HCT116 (cell line): ENCODE data around the gene PIK3R2. TPM values are rescaled to one million over a fixed set of nuclear protein-coding genes. Genes with fewer than 3 reads are reported as not detected.
A peak's percentile ranks its signal among the peaks of the same experiment; 100 is the strongest.

Experiments used
- ATAC-seq: fragments of 200-7000 bp; cut with Tn5 transposase; 2 replicates; pipeline ENCODE4 v1.9.1; 2020; ENCODE audit warnings: mild to moderate bottlenecking, moderate library complexity
- BruUV-seq: library from RNA; stranded (reverse); fragments of 400-500 nt; replicated peaks from 2 replicates; lab custom pipeline; 2021; lab: Mats Ljungman, UMichigan
- CTCF ChIA-PET: fragments of 300-600 bp; sonication (Branson Sonifier 250); formaldehyde crosslinking; loops from one replicate; lab custom pipeline; 2021; ENCODE audit warnings: antibody characterized with exemption; lab: Charles Lee
- POLR2A ChIA-PET: fragments of 300-600, 350-600 bp; sonication (Branson Sonifier 250); formaldehyde crosslinking; loops from one replicate; lab custom pipeline; 2021; ENCODE audit warnings: antibody characterized with exemption; lab: Charles Lee
- RAD21 ChIA-PET, 2 experiments: fragments of 300-600 bp; sonication (Branson Sonifier 250); formaldehyde crosslinking; loops; one replicate each; lab custom pipeline; 2023; ENCODE audit warnings: low total read pairs in 2 of 2; ENCODE audit not compliant: uncharacterized antibody in 2 of 2, unreplicated experiment in 2 of 2, low non-redundant PET in 1 of 2; lab: Charles Lee
- DNase-seq: peaks from one replicate; pipeline ENCODE4 v3.0.0-alpha.2; 2010; ENCODE audit warnings: low read depth, low spot score
- H2AFZ ChIP-seq: fragments of 200-600 bp; shearing (Covaris generic), sonication (generic); 2 replicates; pipeline ENCODE4 v1.6.1; 2017; ENCODE audit warnings: low read depth, mixed run types, mixed read lengths, antibody characterized with exemption, low read length; ENCODE audit not compliant: poor library complexity, severe bottlenecking
- H3K27ac ChIP-seq: 2 replicates; pipeline ENCODE4 v1.5.1; 2012; ENCODE audit warnings: low read depth, low read length
- H3K27me3 ChIP-seq: fragments of 200-600 bp; sonication (generic); 2 replicates; pipeline ENCODE4 v1.6.1; 2016; ENCODE audit warnings: mixed run types, low read length, mixed read lengths; ENCODE audit not compliant: insufficient read depth
- H3K36me3 ChIP-seq, 2 experiments: fragments of 200-500 bp in 1 of 2; fragments of 200-600 bp in 1 of 2; sonication (Bioruptor generic) in 1 of 2; sonication (generic) in 1 of 2; 2 replicates each; pipeline versions ENCODE4 v1.5.1 to v1.6.1; 2014 to 2016; ENCODE audit warnings: low read length in 2 of 2, inconsistent platforms in 1 of 2, mixed read lengths in 1 of 2, mixed run types in 1 of 2; ENCODE audit not compliant: insufficient read depth in 2 of 2, control insufficient read depth in 1 of 2
- H3K4me1 ChIP-seq, 2 experiments: fragments of 200-600 bp in 1 of 2; sonication (generic) in 1 of 2; 2 replicates each; pipeline versions ENCODE4 v1.5.1 to v1.6.1; 2012 to 2017; ENCODE audit warnings: low read length in 2 of 2, inconsistent platforms in 1 of 2, mild to moderate bottlenecking in 1 of 2, mixed read lengths in 1 of 2, mixed run types in 1 of 2, moderate library complexity in 1 of 2; ENCODE audit not compliant: insufficient read depth in 2 of 2, control insufficient read depth in 1 of 2
- H3K4me2 ChIP-seq: fragments of 200-600 bp; sonication (generic); 2 replicates; pipeline ENCODE4 v1.6.1; 2017; ENCODE audit warnings: mixed run types, low read length, mixed read lengths
- H3K4me3 ChIP-seq, 2 experiments: fragments of 200-600 bp in 1 of 2; sonication (generic) in 1 of 2; replicated peaks in 1 of 2; 2 replicates each; pipeline ENCODE4 v1.5.1; 2011 to 2016; ENCODE audit warnings: low read length in 2 of 2, control low read depth in 1 of 2, low read depth in 1 of 2, mild to moderate bottlenecking in 1 of 2, mixed read lengths in 1 of 2, mixed run types in 1 of 2
- H3K79me2 ChIP-seq: fragments of 200-600 bp; sonication (generic); 2 replicates; pipeline ENCODE4 v1.6.1; 2017; ENCODE audit warnings: mild to moderate bottlenecking, mixed run types, low read length, moderate library complexity, mixed read lengths; ENCODE audit not compliant: insufficient read depth
- H3K9ac ChIP-seq: fragments of 200-600 bp; sonication (generic); 2 replicates; pipeline ENCODE4 v1.6.1; 2016; ENCODE audit warnings: low read length, mixed read lengths
- H3K9me2 ChIP-seq: fragments of 200-600 bp; sonication (generic), shearing (Covaris generic); 2 replicates; pipeline ENCODE4 v1.6.1; 2017; ENCODE audit warnings: mixed run types, mild to moderate bottlenecking, moderate library complexity; ENCODE audit not compliant: insufficient read depth
- H3K9me3 ChIP-seq, 2 experiments: fragments of 200-500 bp in 1 of 2; fragments of 200-600 bp in 1 of 2; sonication (Bioruptor generic) in 1 of 2; sonication (generic) in 1 of 2; 2 replicates each; pipeline ENCODE4 v1.6.1; 2014 to 2017; ENCODE audit warnings: low read length in 2 of 2, mixed read lengths in 2 of 2, inconsistent platforms in 1 of 2, low read depth in 1 of 2, mild to moderate bottlenecking in 1 of 2, mixed run types in 1 of 2, moderate library complexity in 1 of 2; ENCODE audit not compliant: control insufficient read depth in 1 of 2, insufficient read depth in 1 of 2
- H4K20me1 ChIP-seq: fragments of 200-600 bp; sonication (generic), shearing (Covaris generic); 2 replicates; pipeline ENCODE4 v1.6.1; 2017; ENCODE audit warnings: mixed run types, mild to moderate bottlenecking, moderate library complexity; ENCODE audit not compliant: insufficient read depth
- CTCF ChIP-seq, 3 experiments: fragments of 200-600 bp in 1 of 3; sonication (generic) in 1 of 3; IDR thresholded peaks in 2 of 3; conservative IDR thresholded peaks in 1 of 3; 2 replicates each; pipeline ENCODE4 v1.5.1; 2012 to 2017; ENCODE audit warnings: low read depth in 2 of 3, low read length in 2 of 3, antibody characterized with exemption in 1 of 3, borderline replicate concordance in 1 of 3, control low read depth in 1 of 3, mild to moderate bottlenecking in 1 of 3, mixed read lengths in 1 of 3, mixed run types in 1 of 3, moderate library complexity in 1 of 3; ENCODE audit not compliant: insufficient read depth in 1 of 3
- ELF1 ChIP-seq: IDR thresholded peaks from 2 replicates; pipeline ENCODE4 v1.6.1; 2012; ENCODE audit warnings: low read depth, borderline replicate concordance
- EZH2 ChIP-seq: fragments of 200-600 bp; sonication (generic); IDR thresholded peaks from 2 replicates; pipeline ENCODE4 v1.6.1; 2017; ENCODE audit warnings: antibody characterized with exemption, mixed run types
- POLR2A ChIP-seq: IDR thresholded peaks from 2 replicates; pipeline ENCODE4 v1.7.0; 2011; ENCODE audit warnings: borderline replicate concordance; ENCODE audit not compliant: insufficient read depth, insufficient read length; ENCODE audit errors: extremely low read depth
- POLR2AphosphoS5 ChIP-seq: IDR thresholded peaks from 2 replicates; pipeline ENCODE4 v1.6.1; 2011; ENCODE audit warnings: mild to moderate bottlenecking, low read depth, low read length, moderate library complexity
- SP1 ChIP-seq: IDR thresholded peaks from 2 replicates; pipeline ENCODE4 v1.6.1; 2012; ENCODE audit warnings: low read depth
- TCF7L2 ChIP-seq: IDR thresholded peaks from 2 replicates; pipeline ENCODE4 v1.7.0; 2011; ENCODE audit warnings: borderline replicate concordance, inconsistent platforms; ENCODE audit not compliant: insufficient read depth, insufficient read length; ENCODE audit errors: extremely low read depth
- YY1 ChIP-seq: IDR thresholded peaks from 2 replicates; pipeline ENCODE4 v1.6.1; 2011; ENCODE audit warnings: low read length, low read depth, moderate library complexity, mild to moderate bottlenecking; ENCODE audit not compliant: insufficient replicate concordance; ENCODE audit errors: extremely low read depth
- ZNF274 ChIP-seq: fragments of 200-500 bp; sonication (Bioruptor generic); IDR thresholded peaks from 2 replicates; pipeline ENCODE4 v1.6.1; 2014; ENCODE audit warnings: mild to moderate bottlenecking, low read depth, low read length, inconsistent platforms
- intact Hi-C: fragments of 100-400 bp; cut with micrococcal nuclease; formaldehyde crosslinking; loops from 2 replicates; pipeline ENCODE4 v1.10.0; 2022
- total RNA-seq: library from RNA; stranded (reverse); gene quantifications from one replicate; pipeline ENCODE4 v1.2.1, GENCODE V29; 2021; ENCODE audit not compliant: unreplicated experiment

PIK3R2 gene
- total RNA-seq, 1 experiment from 2014 or later = 53.4 TPM

GRCh38 chr19:18205200-18205892, 52.4 kb downstream of the PIK3R2 start:
- no peaks in the 10 kb centered on the region for H3K27me3 ChIP-seq
- peaks cover 16% of the 10 kb centered on the region; the same call in 1 of the 2 replicates for H3K79me2 ChIP-seq
- no peaks in the 10 kb centered on the region for H3K9me3 ChIP-seq
- POLR2A ChIA-PET = interaction anchor here (1.1 to 2.8 kb wide), 6 partner anchors 13 to 75 kb away, joined by 3 to 23 read pairs (median 6); partner anchors contain the start of genes JUND and MPV17L2
- H3K9ac ChIP-seq = peak overlapping the region; percentile 81
- H4K20me1 ChIP-seq = no peaks in the 10 kb centered on the region
- no peaks in the 10 kb centered on the region for H3K9me2 ChIP-seq
- H3K4me2 ChIP-seq = peak overlapping the region; percentile 88
- no TSS peak for BruUV-seq
- CTCF ChIA-PET = interaction anchor here (0.6 to 5.9 kb wide), 6 partner anchors 9 to 123 kb away, joined by 3 to 106 read pairs (median 6); partner anchors contain the start of gene MPV17L2
- intact Hi-C loops = loop anchor here (10.0 kb wide), 1 partner anchor 119 kb away; the partner anchor contains the start of gene LSM4
- H3K4me1 ChIP-seq = peaks cover 13 to 32% of the 10 kb centered on the region in 2 experiments
- DNase-seq = no peak
- H3K36me3 ChIP-seq = peaks cover 3 to 7% of the 10 kb centered on the region in 2 experiments; a peak in 3 of 4 replicates
- peak; percentile 25 for TF ChIP-seq YY1
- 0 out of 2 replicates have a peak, but pooled peaks have one; percentile 44 for TF ChIP-seq POLR2AphosphoS5
- TF ChIP-seq POLR2A = no peak
- peak overlapping the region; percentile 69 to 92 for H3K4me3 ChIP-seq
- H2AFZ ChIP-seq = peak overlapping the region; percentile 56
- H3K27ac ChIP-seq = peak overlapping the region; percentile 90
- ATAC-seq = no peak
- RAD21 ChIA-PET = interaction anchor here in 1 of 2 experiments (1.0 kb wide), 1 partner anchor 19 kb away, joined by 3 read pairs; no protein-coding TSS in a partner anchor

- H3K4me2 ChIP-seq = peak overlapping the region; percentile 88; the same call in 1 of the 2 replicates
These were observed 53.1 kb downstream of the PIK3R2 start for GRCh38 chr19:18206018-18206417.

More at GRCh38 chr19:18206018-18206417, 53.1 kb downstream of the PIK3R2 start:
- no peak overlapping the region for H3K4me3 ChIP-seq
- intact Hi-C loops = loop anchor here (10.0 kb wide), 1 partner anchor 119 kb away; the partner anchor contains the start of gene LSM4
- H3K9ac ChIP-seq = peak overlapping the region; percentile 81; the same call in 1 of the 2 replicates
- H3K9me2 ChIP-seq = no peaks in the 10 kb centered on the region
- H3K27ac ChIP-seq = no peak overlapping the region
- H3K27me3 ChIP-seq = no peaks in the 10 kb centered on the region
- no peak overlapping the region for H2AFZ ChIP-seq
- ATAC-seq = no peak
- peaks cover 13 to 32% of the 10 kb centered on the region in 2 experiments for H3K4me1 ChIP-seq
- ChIA-PET CTCF (interaction anchor here (0.9 to 5.9 kb wide), 3 partner anchors 14 to 123 kb away, joined by 3 to 106 read pairs (median 6); partner anchors contain the start of gene MPV17L2), RAD21 (no interaction called here), POLR2A (interaction anchor here (1.3 to 2.8 kb wide), 3 partner anchors 13 to 75 kb away, joined by 5 to 23 read pairs (median 6); partner anchors contain the start of genes JUND and MPV17L2)
- H3K79me2 ChIP-seq = peaks cover 16% of the 10 kb centered on the region; the same call in 1 of the 2 replicates
- H3K36me3 ChIP-seq = peaks cover 3 to 7% of the 10 kb centered on the region in 2 experiments; a peak in 3 of 4 replicates
- no peaks in the 10 kb centered on the region for H4K20me1 ChIP-seq
- no TSS peak for BruUV-seq
- DNase-seq = no peak
- TF ChIP-seq TCF7L2 (no peak), EZH2 (no peak), CTCF (IDR thresholded peaks at IDR 0.05 in 2 of 3, conservative IDR thresholded peaks at IDR 0.05 in 1 of 3; ENCODE audit: borderline replicate concordance in 1 of 3, insufficient read depth in 1 of 3, low read depth in 2 of 3, low read length in 2 of 3) (no peak), SP1 (no peak), ELF1 (no peak), ZNF274 (no peak), POLR2AphosphoS5 (no peak), POLR2A (no peak)
- H3K9me3 ChIP-seq = no peaks in the 10 kb centered on the region
